ENCODE results near the gene ARL6IP5. TPM values are rescaled to one million over a fixed set of nuclear protein-coding genes. Genes with fewer than 3 reads are reported as not detected.

ARL6IP5 gene
- total and polyA plus RNA-seq, 2 donors (not counting 3 experiments of a cell fraction or from before 2014, with no cell fraction given): 96.9 to 116 TPM

- Histone ChIP-seq H3K36me3 (ENCODE audit: control insufficient read depth in 2 of 2, extremely low read depth in 1 of 2, insufficient read depth in 2 of 2, low read length in 2 of 2) (no peaks in the 10 kb centered on the region), H3K79me2 (ENCODE audit: control insufficient read depth, insufficient read depth, low read length) (no peaks in the 10 kb centered on the region), H3K9me1 (replicated peaks; ENCODE audit: control insufficient read depth, extremely low read depth, insufficient read depth, low read length) (no peaks in the 10 kb centered on the region), H3K27ac (ENCODE audit: insufficient read depth, low read depth, low read length) (no peak overlapping the region), H3K9me3 (replicated peaks; ENCODE audit: control insufficient read depth, insufficient read depth, low read length) (no peaks in the 10 kb centered on the region), H3K4me1 (ENCODE audit: control insufficient read depth, extremely low read depth, insufficient read depth, low read length) (peaks cover 6% of the 10 kb centered on the region), H3K4me2 (ENCODE audit: insufficient read depth, low read length) (no peak overlapping the region), H3K9ac (replicated peaks; ENCODE audit: extremely low read depth, insufficient read depth, low read length) (no peak overlapping the region), H4K20me1 (replicated peaks; ENCODE audit: control insufficient read depth, extremely low read depth, insufficient read depth, low read length) (no peaks in the 10 kb centered on the region), H3K4me3 (replicated peaks in 1 of 3; ENCODE audit: insufficient read depth in 1 of 3, low read depth in 1 of 3, low read length in 3 of 3) (no peak overlapping the region), H3K27me3 (ENCODE audit: control insufficient read depth in 2 of 2, insufficient read depth in 2 of 2, low read length in 2 of 2) (no peaks in the 10 kb centered on the region), H2AFZ (ENCODE audit: low read depth, low read length) (no peak overlapping the region)
- FAIRE-seq: no peak
- intact Hi-C loops (cut with micrococcal nuclease): no loop called here
- ChIA-PET CTCF (interaction anchor here (0.9 to 1.4 kb wide), 3 partner anchors 9 to 193 kb away, joined by 3 to 9 read pairs (median 4); partner anchors contain the start of gene LMOD3), POLR2A (no interaction called here)
- BruUV-seq (replicated peaks): no TSS peak
- no peak for DNase-seq (ENCODE audit: low read depth, low spot score)
- dilution Hi-C loops (cut with MboI; ENCODE audit: extremely low pct_ligation_motif_present, low sequenced_read_pairs): no loop called here
- TF ChIP-seq JUN (IDR thresholded peaks at IDR 0.05; ENCODE audit: borderline replicate concordance, insufficient read depth, insufficient read length, low read depth) (no peak), GATA2 (IDR thresholded peaks at IDR 0.05; ENCODE audit: insufficient read depth, insufficient read length, low read depth, low read length) (no peak), FOS (IDR thresholded peaks at IDR 0.05; ENCODE audit: borderline replicate concordance, insufficient read depth, low read length) (no peak)
Measured at GRCh38 chr3:69113536-69113935, 28.8 kb downstream of the ARL6IP5 start.

GRCh38 chr3:69115731-69116130 lies 31.0 kb downstream of the ARL6IP5 start:
- no TSS peak for BruUV-seq (replicated peaks)
- CTCF ChIA-PET: interaction anchor here (0.6 to 1.5 kb wide), 5 partner anchors 10 to 324 kb away, joined by 3 to 7 read pairs (median 3); no protein-coding TSS in a partner anchor
- dilution Hi-C loops (cut with MboI; ENCODE audit: extremely low pct_ligation_motif_present, low sequenced_read_pairs): no loop called here
- no peak for FAIRE-seq
- no peaks in the 10 kb centered on the region for H3K79me2 ChIP-seq (ENCODE audit: control insufficient read depth, insufficient read depth, low read length)
- intact Hi-C loops (cut with micrococcal nuclease): no loop called here
- H3K4me3 ChIP-seq (replicated peaks in 1 of 3; ENCODE audit: insufficient read depth in 1 of 3, low read depth in 1 of 3, low read length in 3 of 3): no peak overlapping the region
- H3K27me3 ChIP-seq (ENCODE audit: control insufficient read depth in 2 of 2, insufficient read depth in 2 of 2, low read length in 2 of 2): no peaks in the 10 kb centered on the region
- H3K4me1 ChIP-seq (ENCODE audit: control insufficient read depth, extremely low read depth, insufficient read depth, low read length): no peaks in the 10 kb centered on the region
- H3K9me3 ChIP-seq (replicated peaks; ENCODE audit: control insufficient read depth, insufficient read depth, low read length): no peaks in the 10 kb centered on the region
- no peak overlapping the region for H3K9ac ChIP-seq (replicated peaks; ENCODE audit: extremely low read depth, insufficient read depth, low read length)
- no peak overlapping the region for H2AFZ ChIP-seq (ENCODE audit: low read depth, low read length)
- H3K4me2 ChIP-seq (ENCODE audit: insufficient read depth, low read length): no peak overlapping the region
- H3K9me1 ChIP-seq (replicated peaks; ENCODE audit: control insufficient read depth, extremely low read depth, insufficient read depth, low read length): no peaks in the 10 kb centered on the region
- H3K36me3 ChIP-seq (ENCODE audit: control insufficient read depth in 2 of 2, extremely low read depth in 1 of 2, insufficient read depth in 2 of 2, low read length in 2 of 2): no peaks in the 10 kb centered on the region
- POLR2A ChIA-PET: interaction anchor here (1.5 kb wide), 1 partner anchor 32 kb away, joined by 3 read pairs; the partner anchor contains the start of gene ARL6IP5
- DNase-seq (ENCODE audit: low read depth, low spot score): peak; percentile 25
- no peaks in the 10 kb centered on the region for H4K20me1 ChIP-seq (replicated peaks; ENCODE audit: control insufficient read depth, extremely low read depth, insufficient read depth, low read length)
- no peak overlapping the region for H3K27ac ChIP-seq (ENCODE audit: insufficient read depth, low read depth, low read length)
- TF ChIP-seq EZH2 (IDR thresholded peaks at IDR 0.05; ENCODE audit: borderline replicate concordance, low read depth, low read length, severe bottlenecking) (no peak), FOS (IDR thresholded peaks at IDR 0.05; ENCODE audit: borderline replicate concordance, insufficient read depth, low read length) (peak; percentile 49)
